ENCODE measurements around the gene STIMATE.
A peak's percentile ranks its signal among the peaks of the same experiment; 100 is the strongest.

Gene STIMATE

DNA sequence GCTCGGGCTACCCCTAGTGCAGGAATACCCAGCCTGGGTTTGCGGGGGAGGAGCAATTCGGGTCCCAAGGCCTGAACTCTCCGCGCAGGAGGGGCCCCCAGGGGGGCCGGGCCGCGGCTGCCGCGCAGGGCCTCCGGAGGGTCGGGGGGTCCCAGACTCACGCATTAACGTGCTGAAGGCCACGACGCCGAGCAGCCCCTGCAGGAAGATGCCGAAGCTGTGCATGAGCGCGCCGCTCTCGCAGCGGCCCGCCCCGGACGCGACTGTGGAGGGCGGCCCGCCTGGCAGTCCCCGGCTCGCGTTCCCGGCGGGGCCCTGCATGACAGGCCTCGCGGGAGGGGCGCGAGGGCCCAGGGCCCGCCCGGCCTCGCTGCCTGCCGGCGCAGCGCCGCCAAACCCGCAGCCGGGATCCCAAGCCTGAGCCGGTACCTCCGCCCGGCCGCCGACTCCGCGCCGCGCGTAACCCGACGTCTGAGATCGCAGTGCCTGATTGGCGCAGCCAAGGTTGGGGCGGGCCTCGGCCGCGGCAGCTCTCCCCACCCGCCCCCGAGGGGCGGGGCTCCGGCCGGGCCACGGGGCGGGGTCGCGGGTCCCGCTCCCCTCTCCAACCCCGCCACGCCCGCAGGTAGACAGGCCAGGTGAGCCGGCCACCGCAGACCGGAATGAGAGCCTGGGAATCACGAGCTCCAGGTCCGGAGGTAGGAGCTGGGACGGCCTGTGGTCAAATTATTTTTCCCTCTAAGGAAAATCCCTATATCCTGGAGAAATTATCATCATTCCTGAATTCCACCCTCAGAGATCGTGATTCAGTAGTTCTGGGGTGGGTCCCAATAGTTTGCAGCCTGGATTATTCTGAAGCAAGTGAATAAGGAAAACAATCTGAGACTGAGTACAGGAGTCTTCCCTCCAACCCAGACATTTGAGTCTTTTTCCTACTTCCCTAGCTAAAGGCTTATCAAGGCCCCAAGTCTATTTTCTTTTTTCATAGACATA lies at the start of gene STIMATE:
STIMATE (minus strand) TSS at position 419 of the 993 bp plus-strand sequence; CDS start at position 321, 98 bp downstream.
- Histone ChIP-seq H3K4me1 (ENCODE audit: low read length) (0 out of 2 replicates have a peak, but pooled peaks cover 5% of the 10 kb centered on the region), H3K79me2 (ENCODE audit: low read length) (peaks cover 14% of the 10 kb centered on the region; the same call in 1 of the 2 replicates), H3K9me2 (replicated peaks; ENCODE audit: insufficient read depth, low read length) (no peaks in the 10 kb centered on the region), H3K4me3 (ENCODE audit: low read length) (peak within 1 kb of the TSS; percentile 86), H3F3A (ENCODE audit: insufficient read depth, low read length) (0 out of 2 replicates have a peak, but pooled peaks cover 5% of the 10 kb centered on the region), H3K4me2 (ENCODE audit: low read depth, low read length) (peak within 1 kb of the TSS; percentile 96), H3K36me3 (replicated peaks; ENCODE audit: insufficient read depth, low read length) (no peaks in the 10 kb centered on the region), H2AFZ (ENCODE audit: low read length) (peak within 1 kb of the TSS; percentile 70), H3K9ac (ENCODE audit: low read length) (peak within 1 kb of the TSS; percentile 64), H3K9me3 (replicated peaks; ENCODE audit: insufficient read depth, low read length) (no peaks in the 10 kb centered on the region), H3K27me3 (replicated peaks; ENCODE audit: insufficient read depth, low read length) (no peaks in the 10 kb centered on the region), H4K20me1 (ENCODE audit: insufficient read depth, low read length) (no peaks in the 10 kb centered on the region), H3K27ac (ENCODE audit: low read length) (no peak within 1 kb of the TSS)
- DNase-seq = peak; percentile 90
- TF ChIP-seq EZH2 (optimal IDR thresholded peaks at IDR 0.05; ENCODE audit: low read depth, low read length) = no peak
- TF ChIP-seq, protein P1, sequence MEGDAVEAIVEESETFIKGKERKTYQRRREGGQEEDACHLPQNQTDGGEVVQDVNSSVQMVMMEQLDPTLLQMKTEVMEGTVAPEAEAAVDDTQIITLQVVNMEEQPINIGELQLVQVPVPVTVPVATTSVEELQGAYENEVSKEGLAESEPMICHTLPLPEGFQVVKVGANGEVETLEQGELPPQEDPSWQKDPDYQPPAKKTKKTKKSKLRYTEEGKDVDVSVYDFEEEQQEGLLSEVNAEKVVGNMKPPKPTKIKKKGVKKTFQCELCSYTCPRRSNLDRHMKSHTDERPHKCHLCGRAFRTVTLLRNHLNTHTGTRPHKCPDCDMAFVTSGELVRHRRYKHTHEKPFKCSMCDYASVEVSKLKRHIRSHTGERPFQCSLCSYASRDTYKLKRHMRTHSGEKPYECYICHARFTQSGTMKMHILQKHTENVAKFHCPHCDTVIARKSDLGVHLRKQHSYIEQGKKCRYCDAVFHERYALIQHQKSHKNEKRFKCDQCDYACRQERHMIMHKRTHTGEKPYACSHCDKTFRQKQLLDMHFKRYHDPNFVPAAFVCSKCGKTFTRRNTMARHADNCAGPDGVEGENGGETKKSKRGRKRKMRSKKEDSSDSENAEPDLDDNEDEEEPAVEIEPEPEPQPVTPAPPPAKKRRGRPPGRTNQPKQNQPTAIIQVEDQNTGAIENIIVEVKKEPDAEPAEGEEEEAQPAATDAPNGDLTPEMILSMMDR (IDR thresholded peaks at IDR 0.05; ENCODE audit: low read length) = no peak
- no peak for TF ChIP-seq EZH2phosphoT487 (IDR thresholded peaks at IDR 0.05; ENCODE audit: low read length)

DNA sequence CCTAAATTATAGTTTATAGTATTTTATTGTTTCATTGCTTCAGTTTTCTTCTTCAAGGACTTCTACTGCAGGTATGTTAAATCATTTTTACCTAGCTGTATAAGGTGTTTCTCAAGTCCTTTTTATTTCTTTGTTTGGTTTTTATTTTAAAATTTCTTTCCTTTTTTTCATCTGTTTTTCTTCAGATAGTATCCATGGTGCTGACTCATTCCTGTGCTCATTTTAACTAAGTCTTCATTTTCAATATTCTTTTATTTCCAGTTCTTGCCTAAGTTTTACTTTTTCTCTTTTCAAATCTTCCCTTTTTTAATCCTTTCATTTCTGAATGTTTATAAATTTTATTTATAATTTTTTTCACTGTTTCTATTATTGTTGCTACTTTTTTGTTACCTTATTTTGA lies 42.3 kb upstream of the STIMATE start:
- H3K9me3 ChIP-seq (replicated peaks; ENCODE audit: insufficient read depth, low read length) = no peaks in the 10 kb centered on the region
- no peaks in the 10 kb centered on the region for H3K9me2 ChIP-seq (replicated peaks; ENCODE audit: insufficient read depth, low read length)
- TF ChIP-seq, protein P1 (IDR thresholded peaks at IDR 0.05; ENCODE audit: low read length) = no peak
- TF ChIP-seq EZH2phosphoT487 (IDR thresholded peaks at IDR 0.05; ENCODE audit: low read length) = no peak
- TF ChIP-seq EZH2 (optimal IDR thresholded peaks at IDR 0.05; ENCODE audit: low read depth, low read length) = no peak
- H3F3A ChIP-seq (ENCODE audit: insufficient read depth, low read length) = no peaks in the 10 kb centered on the region; the same call in 1 of the 2 replicates
- H3K4me2 ChIP-seq (ENCODE audit: low read depth, low read length) = no peak overlapping the region
- no peak for DNase-seq
- H3K4me3 ChIP-seq (ENCODE audit: low read length) = no peak overlapping the region
- H3K36me3 ChIP-seq (replicated peaks; ENCODE audit: insufficient read depth, low read length) = no peaks in the 10 kb centered on the region
- H3K9ac ChIP-seq (ENCODE audit: low read length) = no peak overlapping the region
- H4K20me1 ChIP-seq (ENCODE audit: insufficient read depth, low read length) = no peaks in the 10 kb centered on the region
- H3K27me3 ChIP-seq (replicated peaks; ENCODE audit: insufficient read depth, low read length) = no peaks in the 10 kb centered on the region
- no peak overlapping the region for H3K27ac ChIP-seq (ENCODE audit: low read length)
- no peak overlapping the region for H2AFZ ChIP-seq (ENCODE audit: low read length)
- no peaks in the 10 kb centered on the region for H3K79me2 ChIP-seq (ENCODE audit: low read length)
- H3K4me1 ChIP-seq (ENCODE audit: low read length) = no peaks in the 10 kb centered on the region

DNA sequence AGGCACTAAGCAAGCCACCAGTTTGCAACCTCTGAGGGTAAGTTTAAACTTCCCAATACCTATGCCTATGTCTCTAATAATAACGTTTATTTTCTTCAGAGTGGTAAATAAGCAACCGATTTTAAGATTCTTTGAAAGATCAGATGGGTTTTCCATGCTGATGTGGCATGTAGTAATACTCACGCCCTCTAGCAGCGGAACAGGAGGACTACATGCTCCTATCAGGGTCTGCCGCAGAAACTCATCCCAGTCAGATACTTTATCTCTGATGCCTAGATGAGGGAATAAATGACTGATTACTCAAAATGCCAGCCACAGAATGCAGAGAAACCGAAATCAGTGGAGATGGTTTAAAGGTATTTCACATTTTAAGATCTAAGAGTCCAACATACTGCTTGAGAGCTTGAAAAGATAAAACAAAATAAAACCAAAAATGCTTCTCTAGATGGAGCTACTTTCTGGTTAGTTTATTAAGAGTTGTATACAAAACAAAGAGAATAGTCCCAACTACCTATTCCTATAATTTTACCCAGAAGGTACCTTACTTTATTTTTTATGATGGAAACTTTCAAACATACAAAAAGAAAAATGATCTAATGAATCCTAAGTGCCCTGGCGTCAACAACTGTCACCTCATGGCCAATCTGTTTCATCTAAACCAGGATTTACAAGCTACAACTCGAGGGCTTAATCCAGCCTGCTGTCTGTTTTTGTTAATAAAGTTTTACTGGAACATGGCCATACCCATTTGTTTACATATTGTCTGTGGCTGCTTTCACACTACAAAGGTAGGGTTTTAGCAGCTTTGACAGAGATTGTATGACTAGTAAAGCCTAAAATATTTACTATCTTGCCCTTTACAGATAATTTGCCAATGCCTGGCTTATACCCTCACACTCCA lies 37.5 kb upstream of the STIMATE start:
- Histone ChIP-seq H3K4me2 (ENCODE audit: low read depth, low read length) (no peak overlapping the region), H3K27ac (ENCODE audit: low read length) (no peak overlapping the region), H3K9ac (ENCODE audit: low read length) (no peak overlapping the region), H3K36me3 (replicated peaks; ENCODE audit: insufficient read depth, low read length) (no peaks in the 10 kb centered on the region), H3F3A (ENCODE audit: insufficient read depth, low read length) (no peaks in the 10 kb centered on the region; the same call in 1 of the 2 replicates), H2AFZ (ENCODE audit: low read length) (no peak overlapping the region), H3K9me3 (replicated peaks; ENCODE audit: insufficient read depth, low read length) (no peaks in the 10 kb centered on the region), H4K20me1 (ENCODE audit: insufficient read depth, low read length) (no peaks in the 10 kb centered on the region), H3K27me3 (replicated peaks; ENCODE audit: insufficient read depth, low read length) (no peaks in the 10 kb centered on the region), H3K9me2 (replicated peaks; ENCODE audit: insufficient read depth, low read length) (no peaks in the 10 kb centered on the region), H3K4me1 (ENCODE audit: low read length) (no peaks in the 10 kb centered on the region), H3K4me3 (ENCODE audit: low read length) (no peak overlapping the region), H3K79me2 (ENCODE audit: low read length) (no peaks in the 10 kb centered on the region)
- no peak for TF ChIP-seq EZH2 (optimal IDR thresholded peaks at IDR 0.05; ENCODE audit: low read depth, low read length)
- TF ChIP-seq, protein P1 (IDR thresholded peaks at IDR 0.05; ENCODE audit: low read length) = peak; percentile 78
- peak; percentile 57 for DNase-seq
